GM10248 (cell line): ENCODE results near the gene ASB6.

Source experiments
- CTCF ChIA-PET: fragments of 300-600 bp; sonication (Branson Sonifier 250); formaldehyde crosslinking; extraction: SDS; loops from one replicate; lab custom pipeline; 2021; ENCODE audit warnings: antibody characterized with exemption; lab: Yijun Ruan, JAX
- POLR2A ChIA-PET: fragments of 350-650 bp; sonication (Branson Sonifier 250); formaldehyde crosslinking; extraction: SDS; loops from one replicate; lab custom pipeline; 2020; ENCODE audit warnings: antibody characterized with exemption; lab: Yijun Ruan, JAX
- DNase-seq: peaks from one replicate; pipeline ENCODE4 v3.0.0; 2012; ENCODE audit errors: extremely low spot score
- TF ChIP-seq, protein P1 (sequence below): IDR thresholded peaks from 2 replicates; pipeline ENCODE4 v1.5.1; 2012; ENCODE audit warnings: mild to moderate bottlenecking, low read depth; ENCODE audit errors: extremely low read depth, missing control alignments, control extremely low read depth

The ASB6 gene

DNA sequence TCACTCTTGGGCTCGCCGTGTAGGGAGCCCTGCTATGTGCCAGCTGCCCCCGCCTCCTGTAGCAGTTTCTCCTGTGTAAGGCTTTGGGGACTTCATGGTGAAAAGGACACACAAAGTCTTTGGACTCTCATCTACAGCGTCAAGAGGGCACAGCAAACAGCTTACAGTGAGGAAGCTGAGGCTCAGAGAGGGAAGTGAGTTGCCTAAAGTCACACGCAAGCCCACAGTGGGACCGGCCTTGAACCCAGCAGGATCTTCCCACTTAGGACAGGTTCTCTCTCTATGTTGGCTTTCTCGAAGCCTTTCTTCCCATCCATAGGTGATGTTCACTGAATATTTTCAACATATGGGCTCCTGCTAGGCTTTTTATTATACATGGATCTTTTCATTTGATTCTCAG is 13.7 kb upstream of the ASB6 start:
- POLR2A ChIA-PET: no interaction called here
- CTCF ChIA-PET: interaction anchor here (1.3 to 1.8 kb wide), 2 partner anchors 9 to 71 kb away, joined by 3 to 5 read pairs; no protein-coding TSS in a partner anchor
- DNase-seq: no peak
- TF ChIP-seq, protein P1, sequence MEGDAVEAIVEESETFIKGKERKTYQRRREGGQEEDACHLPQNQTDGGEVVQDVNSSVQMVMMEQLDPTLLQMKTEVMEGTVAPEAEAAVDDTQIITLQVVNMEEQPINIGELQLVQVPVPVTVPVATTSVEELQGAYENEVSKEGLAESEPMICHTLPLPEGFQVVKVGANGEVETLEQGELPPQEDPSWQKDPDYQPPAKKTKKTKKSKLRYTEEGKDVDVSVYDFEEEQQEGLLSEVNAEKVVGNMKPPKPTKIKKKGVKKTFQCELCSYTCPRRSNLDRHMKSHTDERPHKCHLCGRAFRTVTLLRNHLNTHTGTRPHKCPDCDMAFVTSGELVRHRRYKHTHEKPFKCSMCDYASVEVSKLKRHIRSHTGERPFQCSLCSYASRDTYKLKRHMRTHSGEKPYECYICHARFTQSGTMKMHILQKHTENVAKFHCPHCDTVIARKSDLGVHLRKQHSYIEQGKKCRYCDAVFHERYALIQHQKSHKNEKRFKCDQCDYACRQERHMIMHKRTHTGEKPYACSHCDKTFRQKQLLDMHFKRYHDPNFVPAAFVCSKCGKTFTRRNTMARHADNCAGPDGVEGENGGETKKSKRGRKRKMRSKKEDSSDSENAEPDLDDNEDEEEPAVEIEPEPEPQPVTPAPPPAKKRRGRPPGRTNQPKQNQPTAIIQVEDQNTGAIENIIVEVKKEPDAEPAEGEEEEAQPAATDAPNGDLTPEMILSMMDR: no peak

DNA sequence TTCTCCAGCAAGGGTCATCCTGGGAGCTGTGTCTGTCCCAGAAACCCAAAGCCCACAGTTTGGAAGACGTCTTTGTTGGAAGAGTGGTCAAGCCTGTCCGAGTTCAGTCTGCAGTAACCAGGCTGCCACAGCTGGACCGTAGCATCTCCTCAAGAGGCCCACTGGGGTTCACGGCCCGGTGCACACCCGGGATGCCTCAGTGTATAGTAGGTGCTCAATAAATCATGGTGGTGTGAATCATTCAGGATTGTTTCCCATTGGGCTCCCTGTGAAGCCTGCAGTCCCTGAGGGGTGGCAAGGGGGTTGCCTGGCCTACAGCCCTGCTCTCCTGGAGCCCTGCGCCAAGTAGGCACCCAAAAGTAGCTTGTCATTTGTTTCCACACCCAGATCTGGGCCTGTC is 13.2 kb upstream of the ASB6 start:
- ChIA-PET POLR2A (no interaction called here), CTCF (no interaction called here)
- TF ChIP-seq, protein P1: no peak
- no peak for DNase-seq

DNA sequence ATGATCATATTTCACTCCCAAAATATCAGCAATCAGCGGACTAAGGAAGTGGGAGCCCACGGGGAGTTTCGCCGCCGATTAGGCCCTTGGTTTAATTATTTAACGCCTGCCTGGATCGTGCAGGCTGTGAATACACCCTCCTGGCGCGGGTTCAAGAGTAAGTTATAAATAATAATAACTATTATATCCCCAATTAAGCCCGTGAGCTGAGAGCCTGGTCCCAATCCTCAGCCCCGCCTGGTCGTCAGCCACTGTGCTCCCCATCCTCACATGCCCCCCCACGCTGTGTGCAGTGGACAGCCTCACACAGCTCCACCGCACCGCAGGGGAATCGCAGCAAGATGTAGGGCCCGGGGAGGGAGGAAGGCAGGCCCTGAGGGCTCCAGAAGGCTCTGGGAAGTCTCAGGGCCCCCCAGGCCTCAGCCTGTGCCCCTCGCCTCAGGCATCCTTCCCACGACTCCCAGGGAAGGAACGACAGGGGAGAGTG is 12.6 kb upstream of the ASB6 start:
- POLR2A ChIA-PET: no interaction called here
- TF ChIP-seq, protein P1: no peak
- DNase-seq: no peak
- CTCF ChIA-PET: no interaction called here

DNA sequence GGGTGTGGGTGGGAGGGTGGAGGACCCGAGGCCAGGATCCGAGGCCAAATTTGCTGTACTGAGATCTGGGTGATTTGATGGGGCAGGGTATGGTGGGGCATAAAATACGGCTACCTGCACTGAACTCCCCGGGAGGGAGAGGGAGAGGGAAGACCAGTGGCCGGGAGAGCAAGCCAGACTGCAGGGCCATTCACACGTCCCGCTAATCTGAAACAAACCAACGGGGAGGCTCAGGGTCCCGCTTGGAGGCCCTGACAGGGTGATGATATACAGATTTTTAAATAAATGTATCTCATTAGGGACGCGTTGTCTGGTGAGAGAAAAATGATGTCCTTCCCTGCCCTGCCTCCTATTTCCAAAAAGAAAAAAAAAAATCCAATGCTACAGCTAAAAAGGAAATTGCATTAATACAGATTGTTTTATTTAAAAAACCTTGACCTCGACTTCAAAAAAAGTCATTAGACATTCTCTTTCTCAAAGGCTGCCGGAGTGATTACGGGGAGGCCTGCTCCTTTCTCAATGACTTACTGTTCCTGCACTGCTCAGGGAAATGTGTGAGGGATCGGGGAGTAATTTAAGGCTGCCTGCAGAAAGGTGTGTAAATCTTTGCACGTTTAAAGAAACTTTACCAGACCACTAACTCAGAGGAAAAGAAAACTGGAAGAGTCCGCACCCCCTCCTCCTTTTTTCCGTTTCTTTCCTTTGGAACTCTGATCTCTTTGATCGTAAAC is 12.0 kb upstream of the ASB6 start:
- ChIA-PET CTCF (no interaction called here), POLR2A (no interaction called here)
- DNase-seq: no peak
- TF ChIP-seq, protein P1: no peak

DNA sequence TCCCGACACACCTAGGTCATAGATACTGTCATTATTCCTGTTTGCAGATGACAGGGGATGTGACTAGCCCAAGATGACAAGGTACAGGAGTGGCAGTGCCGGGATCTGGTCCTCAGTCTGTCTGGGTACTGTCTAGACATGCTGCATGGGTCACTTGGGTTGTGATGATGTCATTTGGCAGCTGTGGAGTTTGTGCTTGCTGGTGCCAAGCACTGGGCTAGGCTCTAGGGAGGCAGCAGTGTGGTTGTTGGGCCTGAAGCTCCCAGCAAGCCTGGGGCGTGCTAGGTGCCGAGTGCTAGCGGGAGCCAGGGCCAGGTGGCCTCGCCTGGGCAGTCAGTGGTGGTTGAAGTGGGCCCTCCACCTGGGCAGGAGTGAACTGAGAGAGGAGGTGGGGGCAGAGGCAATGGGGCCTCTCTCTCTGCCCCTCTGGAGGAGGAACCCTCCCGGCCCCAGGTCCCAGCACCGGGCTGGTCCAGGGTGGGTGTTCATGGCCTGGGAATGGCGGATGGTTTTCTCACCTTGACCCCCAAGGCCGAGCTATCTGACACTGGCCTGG is 8.8 kb upstream of the ASB6 start:
- TF ChIP-seq, protein P1: no peak
- ChIA-PET POLR2A (interaction anchor here (0.5 kb wide), 1 partner anchor 436 kb away, joined by 5 read pairs; no protein-coding TSS in a partner anchor), CTCF (interaction anchor here (1.7 kb wide), 1 partner anchor 8 kb away, joined by 4 read pairs; no protein-coding TSS in a partner anchor)
- DNase-seq: no peak

DNA sequence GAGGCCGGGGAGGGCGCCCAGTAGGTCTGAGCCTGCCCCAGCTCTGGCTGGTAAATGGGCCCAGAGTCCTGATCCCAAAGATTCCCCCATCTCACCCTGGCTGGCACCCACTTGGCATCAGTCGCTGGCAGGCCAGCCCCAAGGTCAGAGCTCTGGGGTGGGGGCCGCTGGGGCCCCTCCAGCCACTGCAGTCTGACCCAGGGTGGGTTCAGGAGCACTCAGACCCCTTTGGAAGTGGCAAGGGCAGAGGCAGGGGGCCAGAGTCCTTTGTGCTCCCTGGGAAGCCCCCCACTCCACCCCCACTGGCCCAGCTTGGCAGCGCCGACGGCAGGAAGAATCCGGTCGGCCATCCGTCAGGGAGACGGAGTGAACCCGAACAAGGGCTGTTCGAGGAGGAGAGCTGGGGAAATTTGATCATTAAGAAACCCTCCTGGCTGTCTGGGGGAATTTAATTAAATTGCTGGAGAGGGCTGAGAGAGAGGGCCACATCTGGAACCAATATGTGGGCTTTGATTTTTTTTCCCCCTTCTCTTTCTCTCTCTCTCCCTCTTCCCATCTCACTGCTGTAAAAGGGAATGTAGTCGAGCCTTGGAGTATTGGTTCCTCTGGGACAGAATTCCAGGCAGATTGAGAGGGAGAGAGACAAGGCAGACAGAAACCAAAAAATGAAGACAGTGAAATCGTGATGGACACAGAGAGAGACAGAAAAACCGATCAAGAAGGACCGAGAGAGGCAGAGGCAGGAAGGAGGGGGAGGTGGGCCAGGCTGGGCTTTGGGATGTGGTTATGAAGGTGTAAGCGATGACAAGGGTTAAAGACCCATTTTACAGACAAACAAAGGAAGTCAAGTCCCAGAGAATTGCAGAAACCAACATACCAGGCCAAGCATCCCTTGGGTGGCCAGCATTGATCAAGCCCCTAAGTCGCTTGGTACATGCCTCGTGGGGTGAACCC is 8.1 kb upstream of the ASB6 start:
- ChIA-PET POLR2A (no interaction called here), CTCF (no interaction called here)

More for the DNA sequence above, 8.1 kb upstream of the ASB6 start:
- TF ChIP-seq, protein P1: no peak
- no peak for DNase-seq
